Transverse colon (tissue), 4 donors: ENCODE data around the gene NEK7. TPM values are rescaled to one million over a fixed set of nuclear protein-coding genes. Genes with fewer than 3 reads are reported as not detected.

Experiments
- DNase-seq: peaks from one replicate; pipeline ENCODE4 v3.0.0-alpha.2; 2019
- H3K27ac ChIP-seq, 4 donors: fragments of 200-600 bp; sonication (generic); 2 replicates each; pipeline ENCODE4 v1.5.1; 2016 to 2018; ENCODE audit warnings: inconsistent platforms in 4 of 4
- H3K27me3 ChIP-seq: fragments of 200-600 bp; sonication (generic); 2 replicates; pipeline ENCODE4 v1.5.1; 2017; ENCODE audit warnings: inconsistent platforms
- H3K36me3 ChIP-seq, 4 donors: fragments of 200-600 bp; sonication (generic); 2 replicates each; pipeline ENCODE4 v1.5.1; 2017 to 2019; ENCODE audit warnings: inconsistent platforms in 4 of 4
- H3K4me1 ChIP-seq, 4 donors: fragments of 200-600 bp; sonication (generic); 2 replicates each; pipeline ENCODE4 v1.5.1; 2017 to 2020; ENCODE audit warnings: inconsistent platforms in 4 of 4
- H3K4me3 ChIP-seq, 4 donors: fragments of 200-600 bp; sonication (generic); 1 replicate in 1 of 4; 2 replicates in 3 of 4; pipeline versions ENCODE4 v1.5.1 to v1.6.1; 2017 to 2019; ENCODE audit warnings: inconsistent platforms in 4 of 4
- H3K9me3 ChIP-seq, 2 donors: fragments of 200-600 bp; sonication (generic); 2 replicates each; pipeline ENCODE4 v1.5.1; 2017 to 2019; ENCODE audit warnings: inconsistent platforms in 2 of 2
- CTCF ChIP-seq, 5 experiments: fragments of 200-600 bp in 3 of 5; fragments of 450-650 bp in 2 of 5; sonication (generic) in 3 of 5; IDR thresholded peaks; 1 replicate in 2 of 5; 2 replicates in 3 of 5; pipeline ENCODE4 v1.5.1; 2016 to 2017; ENCODE audit warnings: antibody characterized with exemption in 5 of 5, inconsistent platforms in 3 of 5, mild to moderate bottlenecking in 2 of 5, moderate library complexity in 1 of 5
- EP300 ChIP-seq: sonication (generic); formaldehyde crosslinking; IDR thresholded peaks from one replicate; pipeline ENCODE4 v1.6.1; 2017; ENCODE audit warnings: antibody characterized with exemption, low read depth
- POLR2A ChIP-seq: fragments of 450-650 bp; IDR thresholded peaks from one replicate; pipeline ENCODE4 v1.6.1; 2016; ENCODE audit warnings: antibody characterized with exemption, mild to moderate bottlenecking, moderate library complexity
- POLR2AphosphoS5 ChIP-seq, 3 donors: sonication (generic); formaldehyde crosslinking; IDR thresholded peaks; one replicate each; pipeline ENCODE4 v1.6.1; 2016; ENCODE audit warnings: antibody characterized with exemption in 3 of 3
- WGBS, 2 donors: methylation state at CpG; one replicate each; pipeline ENCODE4 v1.1.5; 2018; ENCODE audit warnings: low coverage in 1 of 2; 5-methylcytosine and 5-hydroxymethylcytosine counted together
- in situ Hi-C, 4 donors: fragments of 200-750 bp; cut with MboI; loops; one replicate each; pipeline versions ENCODE4 v1.15.0 to v1.15.1; 2017; ENCODE audit warnings: low sequenced_read_pairs in 3 of 4, low pct_ligation_motif_present in 1 of 4, low pct_unique_long_range_greater_than_20kb in 1 of 4
- intact Hi-C: fragments of 100-400 bp; cut with DNase I; formaldehyde crosslinking; loops from one replicate; pipeline ENCODE4 v1.15.1; 2023; ENCODE audit warnings: low total_unique reads
- total RNA-seq, 4 donors: library from RNA; depleted of rRNA; stranded (reverse); fragments of >200 nt; gene quantifications; one replicate each; pipeline ENCODE4 v1.1.0, GENCODE V29; 2016

Gene NEK7
- total RNA-seq, 4 donors from 2014 or later, result 40.4 to 71.0 (median 57.6) TPM

GRCh38 chr1:198119906-198120305 lies 36.9 kb upstream of the NEK7 start:
- 75 to 79% methylated on average over 2 of the region's 2 CpGs for WGBS, 2 donors
- H3K27ac ChIP-seq, result no peak overlapping the region
- TF ChIP-seq POLR2A, result no peak
- TF ChIP-seq CTCF (IDR thresholded peaks at IDR 0.05), result no peak
- TF ChIP-seq EP300, result no peak
- no peak for TF ChIP-seq POLR2AphosphoS5 (IDR thresholded peaks at IDR 0.05)
- H3K4me1 ChIP-seq, result no peaks in the 10 kb centered on the region
- H3K9me3 ChIP-seq, result no peaks in the 10 kb centered on the region
- in situ Hi-C loops (no loop called here), intact Hi-C loops (no loop called here)
- no peaks in the 10 kb centered on the region for H3K27me3 ChIP-seq
- H3K36me3 ChIP-seq, result no peaks in the 10 kb centered on the region
- no peak for DNase-seq
- H3K4me3 ChIP-seq, result no peak overlapping the region

- in situ Hi-C loops, result no loop called here
- no peaks in the 10 kb centered on the region for H3K36me3 ChIP-seq
- H3K27ac ChIP-seq, result no peak overlapping the region
- DNase-seq, result no peak
- TF ChIP-seq POLR2AphosphoS5 (IDR thresholded peaks at IDR 0.05) (no peak), CTCF (IDR thresholded peaks at IDR 0.05) (no peak), POLR2A (no peak), EP300 (no peak)
- no peaks in the 10 kb centered on the region for H3K27me3 ChIP-seq
- intact Hi-C loops, result no loop called here
- no peaks in the 10 kb centered on the region for H3K9me3 ChIP-seq
- 90 to 92% methylated on average over 2 to 3 of the region's 3 CpGs for WGBS, 2 donors
- no peaks in the 10 kb centered on the region for H3K4me1 ChIP-seq
- no peak overlapping the region for H3K4me3 ChIP-seq
These were observed 35.6 kb upstream of the NEK7 start for GRCh38 chr1:198121056-198121826.

GRCh38 chr1:198122693-198123092 lies 34.1 kb upstream of the NEK7 start:
- H3K9me3 ChIP-seq, result no peaks in the 10 kb centered on the region
- TF ChIP-seq POLR2A (no peak), POLR2AphosphoS5 (IDR thresholded peaks at IDR 0.05) (no peak), EP300 (no peak), CTCF (IDR thresholded peaks at IDR 0.05) (no peak)
- 97 to 100% methylated on average over 1 of the region's 1 CpG for WGBS, 2 donors
- H3K27me3 ChIP-seq, result no peaks in the 10 kb centered on the region
- in situ Hi-C loops, result no loop called here
- H3K4me1 ChIP-seq, result peaks cover 0 to 3% (median 0%) of the 10 kb centered on the region in 4 donors
- H3K4me3 ChIP-seq, result no peak overlapping the region
- H3K27ac ChIP-seq, result no peak overlapping the region
- H3K36me3 ChIP-seq, result no peaks in the 10 kb centered on the region
- intact Hi-C loops, result no loop called here
- no peak for DNase-seq

- H3K9me3 ChIP-seq, result no peaks in the 10 kb centered on the region
- H3K4me1 ChIP-seq, result peaks cover 0 to 3% (median 0%) of the 10 kb centered on the region in 4 donors
- in situ Hi-C loops, result no loop called here
- no peak overlapping the region for H3K4me3 ChIP-seq
- intact Hi-C loops, result no loop called here
- TF ChIP-seq POLR2AphosphoS5 (IDR thresholded peaks at IDR 0.05), result no peak
- H3K36me3 ChIP-seq, result no peaks in the 10 kb centered on the region
- no peak for DNase-seq
- no peaks in the 10 kb centered on the region for H3K27me3 ChIP-seq
- 58 to 78% methylated on average over 2 of the region's 2 CpGs for WGBS, 2 donors
- no peak overlapping the region for H3K27ac ChIP-seq
These were observed 33.7 kb upstream of the NEK7 start for GRCh38 chr1:198123133-198123532.

- Histone ChIP-seq H3K9me3 (no peaks in the 10 kb centered on the region), H3K4me3 (no peak overlapping the region), H3K4me1 (peaks cover 0 to 3% (median 0%) of the 10 kb centered on the region in 4 donors), H3K36me3 (no peaks in the 10 kb centered on the region), H3K27ac (no peak overlapping the region), H3K27me3 (no peaks in the 10 kb centered on the region)
- TF ChIP-seq POLR2A (no peak), POLR2AphosphoS5 (IDR thresholded peaks at IDR 0.05) (no peak), CTCF (IDR thresholded peaks at IDR 0.05) (no peak), EP300 (no peak)
- intact Hi-C loops (no loop called here), in situ Hi-C loops (no loop called here)
- 83 to 87% methylated on average over 1 of the region's 1 CpG for WGBS, 2 donors
- DNase-seq, result no peak
These were observed 32.1 kb upstream of the NEK7 start for GRCh38 chr1:198124673-198125072.
